ENCODE measurements around the gene PCBP1. TPM values are rescaled to one million over a fixed set of nuclear protein-coding genes. Genes with fewer than 3 reads are reported as not detected.
"Not testable (repeated sequence)": the region's sequence is repeated elsewhere in the genome, so short reads cannot be mapped to it uniquely, and the experiment has no call there.

Gene PCBP1
- total RNA-seq, 2 experiments from 2014 or later: 429 to 464 TPM

GRCh38 chr2:70110397-70110796 is 23.1 kb downstream of the PCBP1 start:
- CTCF ChIA-PET: interaction anchor here (0.6 to 5.8 kb wide), 5 partner anchors 13 to 726 kb away, joined by 3 to 41 read pairs (median 8); no protein-coding TSS in a partner anchor
- not testable (repeated sequence) for H3K36me3 Mint-ChIP-seq; DNase-seq; H3K27me3 Mint-ChIP-seq; H3K4me3 Mint-ChIP-seq; ATAC-seq; H3K9me3 Mint-ChIP-seq (ENCODE audit: low read depth)
- Mint-ChIP-seq H3K27ac (peak overlapping the region; percentile 89), H3K4me1 (peaks cover 46% of the 10 kb centered on the region)

DNA sequence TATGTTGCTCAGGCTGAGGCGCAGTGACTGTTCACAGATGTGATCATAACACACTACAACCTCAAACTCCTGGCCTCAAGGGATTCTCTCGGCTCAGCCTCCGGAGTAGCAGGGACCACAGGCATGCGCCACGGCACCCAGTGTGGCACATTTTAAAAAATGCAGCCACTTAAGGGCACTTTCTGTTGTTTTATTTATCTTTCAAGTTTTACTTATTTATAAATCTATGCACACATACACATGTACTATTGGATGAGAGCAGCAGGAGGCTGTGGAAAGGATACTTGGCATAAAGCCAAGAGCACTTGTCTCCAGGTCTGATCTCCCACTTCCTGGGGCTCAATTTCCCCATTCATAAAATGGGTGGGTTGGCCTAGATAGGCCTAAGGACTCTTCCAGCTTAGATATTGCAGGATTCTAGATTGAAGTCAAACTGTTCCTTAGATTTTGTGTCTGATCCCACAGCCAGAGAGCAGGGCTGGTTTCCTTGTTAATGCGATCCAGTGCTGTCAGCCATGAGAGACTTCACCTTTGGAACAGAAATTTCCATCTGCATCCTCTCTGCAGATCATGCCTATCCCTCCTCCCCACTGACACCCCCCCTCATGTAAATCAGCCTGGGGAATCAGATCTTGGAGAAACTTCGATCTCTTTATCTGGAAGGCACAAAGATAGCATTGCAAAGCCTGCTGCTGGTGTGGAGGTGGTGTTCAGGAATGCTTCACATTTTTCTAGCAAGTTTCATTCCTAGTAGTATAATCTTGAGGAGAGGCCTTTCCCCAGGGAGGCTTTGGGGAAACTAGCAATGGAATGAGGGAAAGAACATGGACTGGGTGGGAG is 24.7 kb downstream of the PCBP1 start:
- Mint-ChIP-seq H3K4me3 (no peak overlapping the region), H3K9me3 (ENCODE audit: low read depth) (no peaks in the 10 kb centered on the region), H3K4me1 (peaks cover 49% of the 10 kb centered on the region), H3K36me3 (peaks cover 1% of the 10 kb centered on the region), H3K27ac (peak overlapping the region; percentile 34), H3K27me3 (no peaks in the 10 kb centered on the region)
- CTCF ChIA-PET: interaction anchor here (1.1 to 5.8 kb wide), 3 partner anchors 11 to 29 kb away, joined by 3 to 41 read pairs (median 23); no protein-coding TSS in a partner anchor
- ATAC-seq (no peak), DNase-seq (no peak)

DNA sequence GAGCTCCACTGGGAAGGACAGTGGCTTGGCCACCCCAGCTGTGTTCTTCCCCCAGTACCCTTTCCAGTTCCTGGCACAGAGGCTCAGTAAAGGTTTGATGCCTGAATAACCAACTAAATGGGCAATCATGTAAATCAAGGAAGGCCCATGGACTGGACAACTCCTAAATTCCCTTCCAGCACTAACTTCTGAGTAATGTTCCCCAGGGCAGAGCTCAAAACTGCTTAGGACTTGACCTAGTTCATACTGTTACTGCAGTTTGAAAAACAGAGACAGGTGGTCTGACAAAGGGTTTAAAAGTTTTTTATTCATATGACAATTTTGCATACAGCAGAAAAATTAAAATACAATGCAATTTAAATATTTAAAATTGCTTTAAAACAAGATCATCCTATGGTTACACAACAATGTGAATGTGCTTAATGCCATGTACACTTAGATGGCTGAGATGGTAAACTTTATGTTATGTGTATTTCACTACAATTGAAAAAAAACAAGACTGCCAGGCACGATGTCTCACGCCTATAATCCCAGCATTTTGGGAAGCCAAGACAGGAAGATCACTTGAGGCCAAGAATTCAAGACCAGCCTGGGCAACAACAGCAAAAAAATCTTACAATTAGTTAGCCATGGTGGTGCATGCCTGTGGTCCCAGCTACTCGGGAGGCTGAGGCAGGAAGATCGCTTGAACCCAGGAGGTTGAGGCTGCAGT is 26.2 kb downstream of the PCBP1 start:
- H3K27ac Mint-ChIP-seq: no peak overlapping the region
- DNase-seq (no peak), ATAC-seq (no peak)
- CTCF ChIA-PET: interaction anchor here (1.1 kb wide), 2 partner anchors 9 to 11 kb away, joined by 3 to 6 read pairs; no protein-coding TSS in a partner anchor
- H3K4me3 Mint-ChIP-seq: no peak overlapping the region
- H3K9me3 Mint-ChIP-seq (ENCODE audit: low read depth): no peaks in the 10 kb centered on the region
- H3K4me1 Mint-ChIP-seq: peaks cover 38% of the 10 kb centered on the region
- no peaks in the 10 kb centered on the region for H3K36me3 Mint-ChIP-seq
- H3K27me3 Mint-ChIP-seq: no peaks in the 10 kb centered on the region

GRCh38 chr2:70115646-70116442 is 28.6 kb downstream of the PCBP1 start:
- no peaks in the 10 kb centered on the region for H3K36me3 Mint-ChIP-seq
- peak; percentile 56 for ATAC-seq
- DNase-seq: no peak
- H3K27ac Mint-ChIP-seq: peak overlapping the region; percentile 56
- CTCF ChIA-PET: interaction anchor here (1.3 to 2.1 kb wide), 5 partner anchors 9 to 20 kb away, joined by 4 to 7 read pairs (median 5); no protein-coding TSS in a partner anchor
- H3K27me3 Mint-ChIP-seq: no peaks in the 10 kb centered on the region
- no peaks in the 10 kb centered on the region for H3K9me3 Mint-ChIP-seq (ENCODE audit: low read depth)
- peaks cover 30% of the 10 kb centered on the region for H3K4me1 Mint-ChIP-seq
- no peak overlapping the region for H3K4me3 Mint-ChIP-seq

- no peak for ATAC-seq
- Mint-ChIP-seq H3K27ac (no peak overlapping the region), H3K36me3 (no peaks in the 10 kb centered on the region)
These were observed 29.8 kb downstream of the PCBP1 start for GRCh38 chr2:70116936-70117552.

DNA sequence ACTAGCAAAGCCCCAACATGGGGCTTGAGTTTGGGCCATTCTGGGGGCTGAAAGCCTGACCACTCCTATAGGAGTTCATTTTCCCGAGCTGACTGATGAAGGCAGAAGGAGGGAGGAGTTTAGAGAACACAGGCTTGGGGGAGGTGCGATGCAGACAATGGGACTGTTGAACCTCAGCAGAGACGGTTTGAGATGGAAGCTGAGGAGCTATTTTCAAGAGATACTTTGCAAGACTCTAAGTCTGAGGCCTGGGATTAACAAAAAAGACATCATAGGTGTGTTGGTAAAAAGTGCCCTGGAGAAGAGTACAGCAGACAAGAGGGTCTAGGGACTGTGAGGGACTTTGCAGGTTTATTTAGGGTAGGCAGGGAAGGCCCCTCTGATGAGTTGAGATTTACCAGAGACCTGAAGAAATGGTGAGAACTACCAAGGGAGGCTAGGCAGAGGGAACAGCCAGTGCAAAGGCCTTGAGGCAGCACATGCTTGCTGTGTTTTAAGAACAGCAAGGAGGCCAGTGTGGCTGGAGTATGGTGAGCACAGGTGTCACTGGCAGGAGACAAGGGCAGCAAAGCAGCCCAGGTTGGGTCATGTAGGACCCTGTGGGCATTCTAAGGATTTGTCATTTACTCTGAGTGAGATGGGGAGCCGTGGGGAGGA is 31.6 kb downstream of the PCBP1 start:
- DNase-seq (no peak), ATAC-seq (no peak)
- Mint-ChIP-seq H3K4me3 (no peak overlapping the region), H3K9me3 (ENCODE audit: low read depth) (no peaks in the 10 kb centered on the region), H3K27ac (peak overlapping the region; percentile 54), H3K27me3 (no peaks in the 10 kb centered on the region), H3K36me3 (no peaks in the 10 kb centered on the region), H3K4me1 (peaks cover 45% of the 10 kb centered on the region)
- CTCF ChIA-PET: interaction anchor here (0.6 to 1.1 kb wide), 3 partner anchors 11 to 22 kb away, joined by 3 to 4 read pairs (median 3); no protein-coding TSS in a partner anchor

More at GRCh38 chr2:70116936-70117552, 29.8 kb downstream of the PCBP1 start:
- Mint-ChIP-seq H3K4me3 (no peak overlapping the region), H3K9me3 (ENCODE audit: low read depth) (no peaks in the 10 kb centered on the region), H3K4me1 (peaks cover 29% of the 10 kb centered on the region), H3K27me3 (no peaks in the 10 kb centered on the region)
- CTCF ChIA-PET: interaction anchor here (1.6 to 2.1 kb wide), 3 partner anchors 15 to 19 kb away, joined by 4 to 5 read pairs (median 5); no protein-coding TSS in a partner anchor
- no peak for DNase-seq

DNA sequence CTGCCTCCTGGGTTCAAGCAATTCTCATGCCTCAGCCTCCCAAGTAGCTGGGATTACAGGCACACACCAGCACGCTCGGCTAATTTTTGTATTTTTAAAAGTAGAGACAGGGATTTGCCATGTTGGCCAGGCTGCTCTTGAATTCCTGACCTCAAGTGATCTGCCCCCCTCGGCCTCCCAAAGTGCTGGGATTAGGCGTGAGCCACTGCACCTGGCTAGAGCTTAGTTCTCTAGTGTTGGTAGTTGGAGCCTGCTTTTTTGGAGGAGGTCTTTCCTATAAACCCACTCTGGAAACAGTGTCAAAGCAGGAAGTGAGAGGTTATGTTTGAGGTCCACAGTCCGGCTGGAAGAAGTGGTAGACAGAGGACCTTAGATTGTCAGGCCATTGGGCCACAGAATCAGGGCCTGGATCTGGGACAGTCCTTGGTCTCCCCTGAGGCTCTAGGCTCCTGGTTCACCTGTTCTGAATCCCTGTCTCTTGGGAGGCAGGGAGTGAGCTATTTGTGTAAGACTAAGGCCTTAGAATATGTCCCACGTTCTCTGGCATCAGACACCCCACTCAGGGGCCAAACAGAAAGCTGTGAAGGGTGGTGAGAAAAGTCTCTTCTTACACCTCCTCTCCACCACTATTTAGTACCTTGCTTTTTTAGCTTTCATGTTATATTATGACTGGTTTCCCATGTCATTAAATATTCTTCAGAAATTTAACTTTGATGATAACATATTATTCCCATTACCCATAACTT is 34.5 kb downstream of the PCBP1 start:
- H3K27me3 Mint-ChIP-seq: no peaks in the 10 kb centered on the region
- peak overlapping the region; percentile 72 for H3K27ac Mint-ChIP-seq
- H3K4me3 Mint-ChIP-seq: no peak overlapping the region

DNA sequence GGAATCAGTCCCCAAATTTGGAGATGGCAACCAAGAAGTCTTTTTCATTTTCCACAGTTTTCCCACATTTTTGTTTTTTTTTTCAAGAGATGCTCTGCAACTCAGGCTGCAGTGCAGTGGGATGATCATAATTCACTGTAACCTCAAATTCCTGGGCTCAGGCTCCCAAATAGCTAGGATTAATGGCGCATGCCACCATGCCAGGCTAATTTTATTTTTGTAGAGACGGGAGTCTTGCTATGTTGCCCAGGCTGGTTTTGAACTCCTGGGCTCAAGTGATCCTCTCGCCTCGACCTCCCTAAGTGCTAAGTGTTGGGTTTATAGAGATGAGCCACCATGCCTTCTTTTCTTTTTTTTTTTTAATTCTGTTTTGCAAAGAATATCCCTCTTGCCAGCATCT is 35.2 kb downstream of the PCBP1 start:
- H3K36me3 Mint-ChIP-seq: no peaks in the 10 kb centered on the region
- CTCF ChIA-PET: interaction anchor here (1.0 to 5.2 kb wide), 7 partner anchors 9 to 398 kb away, joined by 3 to 41 read pairs (median 5); no protein-coding TSS in a partner anchor
- DNase-seq (no peak), ATAC-seq (no peak)
- H3K27me3 Mint-ChIP-seq: no peaks in the 10 kb centered on the region
- peaks cover 66% of the 10 kb centered on the region for H3K4me1 Mint-ChIP-seq
- H3K27ac Mint-ChIP-seq: peak overlapping the region; percentile 72
- no peak overlapping the region for H3K4me3 Mint-ChIP-seq
- H3K9me3 Mint-ChIP-seq (ENCODE audit: low read depth): no peaks in the 10 kb centered on the region

More for the DNA sequence above, 34.5 kb downstream of the PCBP1 start:
- Mint-ChIP-seq H3K36me3 (no peaks in the 10 kb centered on the region), H3K4me1 (peaks cover 62% of the 10 kb centered on the region), H3K9me3 (ENCODE audit: low read depth) (no peaks in the 10 kb centered on the region)
- ATAC-seq: no peak
- no peak for DNase-seq
- CTCF ChIA-PET: interaction anchor here (0.9 to 5.2 kb wide), 8 partner anchors 11 to 397 kb away, joined by 3 to 41 read pairs (median 4); no protein-coding TSS in a partner anchor

DNA sequence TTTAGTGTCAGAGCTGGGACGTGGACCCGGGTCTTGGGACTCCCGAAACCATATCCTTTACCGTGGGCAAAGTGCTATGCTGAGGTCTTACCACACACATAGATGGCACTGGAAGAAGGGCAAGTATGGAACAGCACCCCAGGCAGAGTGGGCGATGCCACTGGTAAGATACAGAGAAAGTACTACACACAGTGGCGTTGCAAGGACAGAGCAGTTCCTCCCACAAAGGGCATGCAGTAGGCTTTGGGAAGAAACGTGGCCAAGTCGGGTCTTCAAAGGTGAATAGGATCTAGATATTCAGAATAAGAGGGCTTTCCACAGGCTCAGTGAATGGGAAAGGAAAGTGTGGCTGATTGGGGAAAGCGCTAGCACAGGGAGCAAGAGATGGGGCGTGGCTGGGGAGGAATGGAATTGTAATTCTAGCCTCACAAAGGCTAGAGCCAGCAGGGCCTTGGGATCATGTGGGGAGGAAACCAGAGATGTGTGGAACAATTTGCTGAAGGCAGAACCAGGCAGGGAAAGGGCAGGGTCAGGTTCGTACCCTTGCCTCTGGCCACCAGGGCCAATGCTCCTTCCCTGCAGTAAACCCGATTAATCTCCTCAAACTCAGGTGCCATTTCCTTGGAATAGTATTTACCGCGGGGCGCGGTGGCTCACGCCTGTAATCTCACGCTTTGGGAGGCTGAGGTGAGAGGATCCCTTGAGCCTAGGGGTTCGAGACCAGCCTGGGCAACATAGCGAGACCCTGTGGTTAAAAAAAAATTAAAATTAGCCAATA is 36.0 kb downstream of the PCBP1 start:
- CTCF ChIA-PET: interaction anchor here (1.0 to 6.1 kb wide), 10 partner anchors 8 to 399 kb away, joined by 3 to 66 read pairs (median 6); partner anchors contain the start of gene PCBP1
- H3K27ac Mint-ChIP-seq: peak overlapping the region; percentile 98
- no peaks in the 10 kb centered on the region for H3K27me3 Mint-ChIP-seq
- ATAC-seq (no peak), DNase-seq (no peak)
- H3K4me1 Mint-ChIP-seq: peaks cover 71% of the 10 kb centered on the region
- peak overlapping the region; percentile 78 for H3K4me3 Mint-ChIP-seq
- H3K36me3 Mint-ChIP-seq: no peaks in the 10 kb centered on the region
- H3K9me3 Mint-ChIP-seq (ENCODE audit: low read depth): no peaks in the 10 kb centered on the region

- H3K27ac Mint-ChIP-seq: peak overlapping the region; percentile 98
- peaks cover 72% of the 10 kb centered on the region for H3K4me1 Mint-ChIP-seq
- ATAC-seq: no peak
- CTCF ChIA-PET: interaction anchor here (1.2 to 6.1 kb wide), 11 partner anchors 8 to 399 kb away, joined by 3 to 66 read pairs (median 10); partner anchors contain the start of gene PCBP1
- H3K27me3 Mint-ChIP-seq: no peaks in the 10 kb centered on the region
- no peak for DNase-seq
- no peaks in the 10 kb centered on the region for H3K36me3 Mint-ChIP-seq
- no peaks in the 10 kb centered on the region for H3K9me3 Mint-ChIP-seq (ENCODE audit: low read depth)
- peak overlapping the region; percentile 78 for H3K4me3 Mint-ChIP-seq
These were observed 36.5 kb downstream of the PCBP1 start for GRCh38 chr2:70123829-70124116.

- no peaks in the 10 kb centered on the region for H3K9me3 Mint-ChIP-seq (ENCODE audit: low read depth)
- ATAC-seq: peak; percentile 69
- no peaks in the 10 kb centered on the region for H3K36me3 Mint-ChIP-seq
- CTCF ChIA-PET: interaction anchor here (1.0 to 6.1 kb wide), 12 partner anchors 10 to 400 kb away, joined by 3 to 66 read pairs (median 8); partner anchors contain the start of genes MXD1 and PCBP1
- no peaks in the 10 kb centered on the region for H3K27me3 Mint-ChIP-seq
- H3K27ac Mint-ChIP-seq: peak overlapping the region; percentile 98
- peak overlapping the region; percentile 78 for H3K4me3 Mint-ChIP-seq
- DNase-seq: peak; percentile 70
- peaks cover 70% of the 10 kb centered on the region for H3K4me1 Mint-ChIP-seq
These were observed 37.8 kb downstream of the PCBP1 start for GRCh38 chr2:70124983-70125480.

Measured in activated CD8-positive, alpha-beta memory T cell treated with anti-CD3 and anti-CD28 coated beads, Interleukin-2, amount 10 ng/mL, durations not matched to agents 7 days and 5 days (primary cell).